DND-41 (cell line): Measurements from ENCODE around the gene ACBD6.

Source experiments
- EZH2 ChIP-seq: IDR thresholded peaks from 3 replicates; pipeline ENCODE4 v1.6.1; 2012; ENCODE audit warnings: borderline replicate concordance, low read depth, mild to moderate bottlenecking, moderate library complexity, low read length, inconsistent platforms; ENCODE audit not compliant: severe bottlenecking
- TF ChIP-seq, protein P1 (sequence below): IDR thresholded peaks from 2 replicates; pipeline ENCODE4 v1.5.1; 2012; ENCODE audit warnings: borderline replicate concordance, low read length, moderate library complexity, mild to moderate bottlenecking; ENCODE audit not compliant: poor library complexity, severe bottlenecking; ENCODE audit errors: extremely low read depth

DNA sequence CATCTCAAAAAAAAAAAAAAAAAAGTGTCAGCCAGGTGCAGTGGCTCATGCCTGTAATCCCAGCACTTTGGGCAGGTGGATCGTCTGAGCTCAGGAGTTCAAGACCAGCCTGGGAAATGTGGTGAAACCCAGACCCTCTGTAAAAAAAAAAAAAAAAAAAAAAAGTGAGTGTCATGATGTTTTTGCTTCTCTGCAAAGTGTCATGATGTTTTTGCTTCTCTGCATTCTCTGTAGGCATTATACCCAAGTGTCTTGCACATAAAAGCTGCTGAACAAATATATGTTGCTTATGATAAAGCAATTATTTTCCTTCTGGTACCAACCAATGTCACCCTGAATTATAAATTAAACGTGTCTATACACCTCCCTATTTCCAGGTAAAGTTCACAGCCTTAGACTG lies 1.7 kb downstream of the ACBD6 start:
- no peak for TF ChIP-seq EZH2
- TF ChIP-seq, protein P1, sequence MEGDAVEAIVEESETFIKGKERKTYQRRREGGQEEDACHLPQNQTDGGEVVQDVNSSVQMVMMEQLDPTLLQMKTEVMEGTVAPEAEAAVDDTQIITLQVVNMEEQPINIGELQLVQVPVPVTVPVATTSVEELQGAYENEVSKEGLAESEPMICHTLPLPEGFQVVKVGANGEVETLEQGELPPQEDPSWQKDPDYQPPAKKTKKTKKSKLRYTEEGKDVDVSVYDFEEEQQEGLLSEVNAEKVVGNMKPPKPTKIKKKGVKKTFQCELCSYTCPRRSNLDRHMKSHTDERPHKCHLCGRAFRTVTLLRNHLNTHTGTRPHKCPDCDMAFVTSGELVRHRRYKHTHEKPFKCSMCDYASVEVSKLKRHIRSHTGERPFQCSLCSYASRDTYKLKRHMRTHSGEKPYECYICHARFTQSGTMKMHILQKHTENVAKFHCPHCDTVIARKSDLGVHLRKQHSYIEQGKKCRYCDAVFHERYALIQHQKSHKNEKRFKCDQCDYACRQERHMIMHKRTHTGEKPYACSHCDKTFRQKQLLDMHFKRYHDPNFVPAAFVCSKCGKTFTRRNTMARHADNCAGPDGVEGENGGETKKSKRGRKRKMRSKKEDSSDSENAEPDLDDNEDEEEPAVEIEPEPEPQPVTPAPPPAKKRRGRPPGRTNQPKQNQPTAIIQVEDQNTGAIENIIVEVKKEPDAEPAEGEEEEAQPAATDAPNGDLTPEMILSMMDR = no peak
